Activated CD4-positive, CD25-positive, alpha-beta regulatory T cell (primary cell): ENCODE data around the gene KIF4B.
"Not testable (repeated sequence)": the region's sequence is repeated elsewhere in the genome, so short reads cannot be mapped to it uniquely, and the experiment has no call there.

ENCODE experiments used
- DNase-seq, 4 experiments: peaks; one replicate each; lab custom pipeline; 2025; lab: John Stamatoyannopoulos, UW

KIF4B gene

DNA sequence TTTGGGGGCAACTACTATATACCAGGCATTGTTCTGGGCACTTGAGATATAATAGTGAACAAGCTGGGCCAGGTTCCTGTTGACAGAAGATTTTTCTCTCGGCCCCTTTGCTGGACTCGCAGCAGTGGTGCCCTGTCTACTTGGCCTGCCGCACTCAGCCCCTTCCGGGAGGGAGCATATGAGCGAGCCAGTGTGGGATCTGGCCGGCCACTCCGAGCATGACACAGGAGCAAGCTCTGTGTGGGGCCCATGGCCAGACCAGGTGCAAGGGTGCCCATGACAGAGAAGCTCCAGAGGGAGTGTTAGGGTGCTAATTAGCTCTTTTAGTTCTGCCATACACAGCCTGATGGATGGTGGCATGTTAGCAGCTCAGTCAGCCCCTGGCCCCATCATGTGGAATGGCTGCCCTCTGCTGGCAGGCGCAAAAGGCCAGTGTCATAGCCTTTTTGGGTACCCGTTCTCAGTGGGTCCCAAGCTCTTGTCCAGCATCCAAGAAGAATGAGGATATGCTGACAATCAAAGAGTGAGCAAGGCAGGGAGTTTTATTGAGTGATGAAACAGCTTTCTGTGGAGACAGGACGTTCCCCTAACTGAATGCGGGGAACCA, 9.3 kb upstream of the KIF4B start:
- DNase-seq: no peak

GRCh38 chr5:155006265-155006664, 7.3 kb upstream of the KIF4B start:
- not testable (repeated sequence) for DNase-seq

GRCh38 chr5:155008669-155009068, 4.9 kb upstream of the KIF4B start:
- DNase-seq: no peak

DNA sequence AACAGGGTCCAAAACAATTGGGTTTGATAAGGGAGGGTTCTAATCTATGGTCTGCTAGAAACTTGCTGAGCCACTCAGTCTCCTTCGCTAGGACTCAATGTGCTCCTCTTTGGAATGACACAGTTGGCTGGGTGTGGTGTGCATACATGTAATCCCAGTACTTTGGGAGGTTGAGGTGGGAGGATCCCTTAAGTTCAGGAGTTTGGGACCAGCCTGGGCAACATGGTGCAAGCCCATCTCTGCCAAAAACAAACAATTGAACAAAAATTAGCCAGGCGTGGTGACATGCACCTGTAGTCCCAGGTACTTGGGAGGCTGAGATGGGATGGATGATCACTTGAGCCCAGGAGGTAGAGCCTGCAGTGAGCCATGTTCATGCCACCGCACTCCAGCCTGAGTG, 2.7 kb upstream of the KIF4B start:
- DNase-seq: no peak

DNA sequence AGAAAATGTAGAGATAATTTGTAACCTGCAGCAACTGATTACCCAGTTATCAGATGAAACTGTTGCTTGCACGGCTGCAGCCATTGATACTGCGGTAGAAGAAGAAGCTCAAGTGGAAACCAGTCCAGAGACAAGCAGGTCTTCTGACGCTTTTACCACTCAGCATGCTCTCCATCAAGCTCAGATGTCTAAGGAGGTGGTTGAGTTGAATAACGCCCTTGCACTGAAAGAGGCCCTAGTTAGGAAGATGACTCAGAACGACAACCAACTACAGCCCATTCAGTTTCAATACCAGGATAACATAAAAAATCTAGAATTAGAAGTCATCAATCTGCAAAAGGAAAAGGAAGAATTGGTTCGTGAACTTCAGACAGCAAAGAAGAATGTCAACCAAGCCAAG, 1.7 kb downstream of the KIF4B start:
- DNase-seq: no peak

GRCh38 chr5:155017610-155018009, 4.1 kb downstream of the KIF4B start:
- DNase-seq: no peak

DNA sequence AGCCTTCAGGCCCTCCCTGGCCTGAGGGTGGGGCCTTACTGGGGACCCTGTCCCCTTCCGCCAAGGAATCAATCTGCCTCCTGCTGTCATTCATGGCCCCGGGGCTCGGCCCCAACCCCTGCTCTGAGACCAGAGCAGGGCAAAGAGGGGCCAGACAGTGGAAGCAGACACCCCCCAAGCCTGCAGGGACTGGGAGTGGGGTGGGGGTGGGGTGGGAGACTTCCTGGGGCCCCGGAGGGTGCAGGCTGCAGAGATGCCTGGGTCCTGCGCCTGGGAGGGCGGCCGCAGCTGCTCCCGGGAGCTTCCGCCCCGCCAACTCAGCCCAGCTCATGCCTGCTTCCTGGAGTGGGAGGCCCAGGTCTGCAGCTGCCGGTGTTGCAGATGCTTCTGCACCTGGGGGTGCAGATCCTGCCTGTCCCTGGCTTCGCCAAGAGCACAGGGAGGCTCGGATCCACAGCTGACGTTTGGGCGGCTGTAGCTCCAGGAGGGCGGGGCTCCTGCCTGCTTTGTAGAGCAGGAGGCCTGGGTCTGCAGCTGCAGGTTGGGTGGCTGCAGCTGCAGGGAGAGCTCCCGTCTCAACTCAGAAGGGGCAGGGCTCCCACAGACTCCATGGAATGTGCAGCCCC, 6.2 kb downstream of the KIF4B start:
- DNase-seq: no peak

DNA sequence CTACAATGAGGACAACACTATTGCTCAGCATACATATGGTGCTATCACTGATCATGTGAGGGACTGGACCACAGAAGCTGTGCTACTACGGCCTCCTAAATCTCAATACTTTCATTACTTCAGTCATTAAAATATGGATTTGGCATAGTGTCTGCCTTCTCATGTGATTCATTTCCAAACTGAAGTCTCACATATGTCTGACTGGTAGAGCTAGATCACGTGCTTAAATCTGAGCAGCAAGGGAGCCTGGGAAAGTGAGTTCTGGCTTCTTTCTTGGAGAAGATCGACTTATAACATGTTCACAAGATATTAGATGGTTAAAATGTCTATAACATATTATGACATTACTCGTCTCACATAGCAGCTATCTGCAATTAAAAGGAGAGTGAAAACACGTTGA, 8.3 kb downstream of the KIF4B start:
- no peak for DNase-seq

GRCh38 chr5:155023320-155023719, 9.8 kb downstream of the KIF4B start:
- DNase-seq: no peak

- DNase-seq: no peak
These were observed 10.5 kb downstream of the KIF4B start for GRCh38 chr5:155024015-155024414.

DNA sequence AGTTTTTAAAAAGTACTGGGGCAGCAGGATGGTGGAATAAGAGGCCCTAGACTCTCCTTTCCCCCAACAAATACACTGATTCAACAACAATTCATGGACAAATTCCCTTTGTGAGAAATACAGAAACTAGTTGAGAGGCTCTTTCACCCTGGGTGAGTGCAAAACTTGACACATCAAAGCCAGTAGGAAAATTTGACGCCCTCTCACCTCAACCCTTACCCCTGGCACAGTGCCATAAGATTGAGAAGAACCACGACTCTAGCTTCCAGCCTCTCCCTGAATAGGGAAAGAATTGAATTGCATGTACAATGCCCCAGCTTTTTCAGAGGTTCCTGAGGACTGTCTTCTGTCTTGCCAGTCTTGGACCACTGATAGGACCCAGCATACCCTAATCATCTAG, 12.3 kb downstream of the KIF4B start:
- no peak for DNase-seq

DNA sequence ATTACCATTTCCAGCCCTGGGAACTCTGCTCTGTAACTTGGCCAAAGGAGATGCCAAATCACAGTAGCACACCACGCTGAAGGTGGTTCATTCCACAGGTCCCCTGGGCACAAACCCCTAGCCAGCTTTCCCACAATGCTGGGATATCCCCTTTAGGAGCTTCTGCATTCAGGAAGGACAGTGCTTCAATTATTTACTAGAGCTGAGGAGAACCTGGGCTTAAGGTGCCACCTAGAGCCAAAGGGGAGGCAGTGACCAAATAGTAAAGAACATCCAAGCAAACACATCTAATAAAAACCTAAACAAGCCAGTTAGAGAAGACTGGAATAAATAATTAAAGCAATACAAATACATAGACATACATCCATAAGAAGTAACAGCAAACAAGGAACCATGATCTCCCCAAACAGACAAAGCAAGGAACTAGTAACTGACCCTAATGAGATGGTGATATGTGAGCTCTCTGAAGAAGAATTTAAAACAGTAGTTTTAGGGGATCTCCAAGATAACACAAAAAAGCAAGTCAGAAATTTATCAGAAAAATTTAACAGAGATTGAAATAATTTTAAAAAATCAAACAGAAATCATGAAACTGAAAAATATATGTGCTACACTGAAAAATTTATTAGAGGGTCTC, 14.6 kb downstream of the KIF4B start:
- no peak for DNase-seq

- DNase-seq: no peak
These were observed 15.7 kb downstream of the KIF4B start for GRCh38 chr5:155029240-155029639.

GRCh38 chr5:155034145-155034744, 20.7 kb downstream of the KIF4B start:
- DNase-seq: not testable (repeated sequence)

DNA sequence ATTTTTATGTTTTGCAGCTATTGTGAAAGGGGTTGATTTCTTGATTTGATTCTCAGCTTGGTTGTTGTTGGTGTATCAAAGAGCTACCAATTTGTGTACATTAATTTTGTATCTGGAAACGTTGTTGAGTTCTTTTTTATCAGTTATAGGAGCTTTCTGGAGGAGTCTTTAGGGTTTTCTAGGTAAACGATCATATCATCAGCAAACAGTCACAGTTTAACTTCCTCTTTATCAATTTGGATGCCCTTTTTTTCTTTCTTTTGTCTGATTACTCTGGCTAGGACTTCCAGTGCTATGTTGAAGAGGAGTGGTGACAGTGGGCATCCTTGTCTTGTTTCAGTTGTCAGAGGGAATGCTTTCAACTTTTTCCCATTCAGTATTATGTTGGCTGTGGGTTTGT, 21.5 kb downstream of the KIF4B start:
- DNase-seq: not testable (repeated sequence)

DNA sequence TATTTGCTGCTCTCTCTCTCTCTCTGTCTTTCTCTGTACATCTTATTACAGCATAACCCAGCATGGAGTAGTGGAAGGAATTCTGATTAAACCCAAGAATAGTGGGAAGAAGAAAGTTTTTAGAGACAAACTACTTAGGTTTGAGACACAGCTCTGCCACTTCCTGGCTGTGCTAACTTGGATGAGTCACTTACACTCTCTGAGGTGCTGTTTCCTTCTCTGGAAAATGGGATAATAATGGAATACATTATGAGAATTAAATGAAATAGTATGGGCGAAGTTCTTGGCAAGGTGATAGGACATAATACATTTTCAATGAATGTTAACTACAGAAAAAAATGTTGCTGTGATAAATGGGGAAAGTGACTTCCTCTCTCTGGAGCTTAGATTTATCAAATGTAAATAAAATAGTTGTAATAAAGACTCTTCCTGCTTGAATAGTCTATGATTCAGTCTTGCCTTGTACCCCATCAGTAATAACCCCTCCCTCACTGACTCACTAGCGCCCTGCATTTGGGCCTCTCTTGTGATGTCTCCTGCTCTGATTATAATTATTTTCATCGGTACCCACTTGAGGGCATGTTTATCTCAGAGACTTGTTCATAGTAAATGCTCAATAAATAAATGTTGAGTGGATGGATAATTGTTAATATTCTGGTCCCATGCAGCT, 27.6 kb downstream of the KIF4B start:
- DNase-seq: no peak

DNA sequence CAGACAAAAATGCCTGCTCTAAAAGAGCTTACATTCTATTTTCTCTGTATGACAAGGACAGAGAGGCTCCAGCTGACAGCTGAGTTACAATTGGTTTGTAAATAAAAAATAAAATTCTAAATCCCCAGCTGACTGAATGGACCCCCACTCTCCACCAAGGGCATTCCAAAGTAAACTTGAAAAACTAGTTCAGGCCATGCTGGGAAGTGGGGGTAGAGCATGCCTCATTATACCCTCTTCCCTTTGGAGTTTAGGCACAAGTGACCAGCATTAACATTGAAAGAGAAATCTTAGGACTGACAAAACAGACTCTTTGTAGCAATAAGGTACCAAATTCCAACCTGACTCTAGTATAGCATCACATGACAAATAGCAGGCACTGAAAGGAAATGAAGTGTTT, 31.0 kb downstream of the KIF4B start:
- no peak for DNase-seq

DNA sequence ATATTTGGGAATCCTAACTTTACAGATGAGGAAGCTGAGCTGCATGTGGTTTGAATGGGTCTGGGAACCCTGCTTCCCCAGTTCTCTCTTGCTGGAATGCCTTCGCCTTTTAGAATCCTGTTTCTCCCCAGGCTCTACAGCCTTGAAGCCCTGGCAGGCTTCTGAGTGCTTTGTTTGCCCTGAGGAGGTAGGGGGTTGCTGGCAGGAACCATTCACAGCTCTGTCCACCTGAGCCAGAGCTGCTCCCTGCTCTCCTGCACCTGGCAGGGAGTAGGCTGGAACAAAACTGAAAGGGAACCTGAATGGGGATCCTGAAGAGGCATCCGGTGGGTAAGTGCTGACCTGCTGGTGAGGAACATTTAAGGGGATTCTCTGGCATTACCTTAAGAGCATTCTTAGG, 33.0 kb downstream of the KIF4B start:
- DNase-seq: no peak

- DNase-seq: no peak
These were observed 34.3 kb downstream of the KIF4B start for GRCh38 chr5:155047818-155048217.

DNA sequence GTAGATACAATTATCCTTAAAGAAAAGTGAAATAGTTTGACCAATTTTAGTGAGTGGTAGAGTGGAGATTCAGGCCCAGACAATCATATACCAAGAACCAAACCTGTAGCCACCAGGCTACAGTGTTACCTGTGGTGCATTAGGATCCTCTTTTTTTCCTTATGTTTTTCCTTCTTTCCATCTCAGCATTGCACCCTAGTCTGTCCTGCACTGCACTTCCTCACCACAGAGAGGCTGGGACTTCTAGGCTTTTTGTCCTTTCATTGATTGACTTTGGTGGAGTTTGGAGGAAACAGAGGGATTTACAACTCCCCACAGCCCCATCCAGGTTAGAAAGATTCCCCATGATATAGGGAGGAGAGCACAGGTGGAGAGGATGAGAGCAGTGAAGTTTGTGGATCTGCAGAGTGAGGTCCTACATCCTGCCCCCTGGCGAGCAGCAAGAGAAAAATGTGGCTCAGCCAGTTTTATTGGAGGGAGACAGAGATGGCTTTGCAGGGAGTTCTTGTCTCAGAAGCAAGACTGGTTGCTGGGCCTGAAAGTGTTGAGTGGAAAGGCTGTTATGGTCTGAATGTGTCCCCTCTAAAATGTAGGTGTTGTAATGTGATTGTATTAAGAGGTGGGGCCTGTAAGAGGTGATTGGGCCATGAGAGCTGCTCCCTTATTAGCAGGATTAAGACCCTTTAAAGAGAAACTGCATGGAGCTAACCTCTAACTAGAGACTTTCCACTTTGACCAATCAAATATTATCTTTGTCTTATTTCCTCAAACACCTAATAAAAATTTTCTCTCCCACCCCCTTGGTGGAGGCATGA, 36.2 kb downstream of the KIF4B start:
- DNase-seq: no peak

DNA sequence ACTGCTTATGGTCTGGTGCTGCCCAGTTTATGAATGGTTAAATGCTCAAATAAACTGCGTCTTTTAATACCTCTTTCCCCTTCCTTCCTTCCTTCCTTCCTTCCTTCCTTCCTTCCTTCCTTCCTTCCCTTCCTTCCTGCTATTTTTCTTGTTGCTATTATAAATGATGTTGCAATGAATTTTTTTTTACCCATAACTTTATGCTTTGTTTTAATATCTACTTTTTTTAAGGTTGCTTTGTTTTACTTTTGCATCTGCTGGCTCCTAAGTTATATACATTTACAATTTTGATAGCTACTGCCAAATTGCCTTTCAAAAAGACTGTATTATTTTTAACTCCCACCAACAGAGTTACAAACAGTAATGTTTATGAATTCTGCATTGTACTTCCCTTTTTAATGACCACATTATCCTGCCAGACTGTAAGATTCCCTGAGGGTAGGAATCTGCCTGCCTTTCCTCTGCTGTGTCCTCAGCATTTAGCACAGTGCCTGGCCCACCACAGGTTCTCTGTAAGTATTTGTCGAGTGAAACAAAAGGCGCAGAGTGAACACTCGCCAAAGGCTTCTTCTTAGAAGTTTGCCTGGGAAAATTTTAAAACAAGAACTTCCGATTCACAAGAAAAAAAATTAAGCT, 36.9 kb downstream of the KIF4B start:
- DNase-seq: no peak
